Right lobe of liver (tissue), 4 donors: ENCODE results near the gene LCOR.

Experiments
- CTCF ChIP-seq, 4 donors: fragments of 200-600 bp in 3 of 4; fragments of 450-650 bp in 1 of 4; IDR thresholded peaks; one replicate each; pipeline versions ENCODE4 v1.5.1 to v1.8.0; 2016 to 2022; ENCODE audit warnings: antibody characterized with exemption in 4 of 4, mild to moderate bottlenecking in 2 of 4
- POLR2A ChIP-seq: fragments of 450-650 bp; IDR thresholded peaks from one replicate; pipeline ENCODE4 v1.6.1; 2017; ENCODE audit warnings: antibody characterized with exemption, mild to moderate bottlenecking
- donor health status: DM: no; HTN: no; CAD: no.
- donor health status: DM: no; HTN: no; CAD: no.
- donor health status: DM: no; HTN: yes; CAD: no.

- TF ChIP-seq CTCF (IDR thresholded peaks at IDR 0.05) (no peak), POLR2A (no peak)
Observed at GRCh38 chr10:96826438-96826837, 5.7 kb upstream of the LCOR start.
